C4-2B (cell line): ENCODE measurements around the gene FIZ1.

Source experiments
- ZFX ChIP-seq: fragments of 450-650 bp; IDR thresholded peaks from 2 replicates; pipeline ENCODE4 v1.6.1; 2017
- TF ChIP-seq, protein P1 (sequence below): fragments of 450-650 bp; conservative IDR thresholded peaks from 2 replicates; pipeline ENCODE4 v1.5.1; 2017; ENCODE audit warnings: mild to moderate bottlenecking

DNA sequence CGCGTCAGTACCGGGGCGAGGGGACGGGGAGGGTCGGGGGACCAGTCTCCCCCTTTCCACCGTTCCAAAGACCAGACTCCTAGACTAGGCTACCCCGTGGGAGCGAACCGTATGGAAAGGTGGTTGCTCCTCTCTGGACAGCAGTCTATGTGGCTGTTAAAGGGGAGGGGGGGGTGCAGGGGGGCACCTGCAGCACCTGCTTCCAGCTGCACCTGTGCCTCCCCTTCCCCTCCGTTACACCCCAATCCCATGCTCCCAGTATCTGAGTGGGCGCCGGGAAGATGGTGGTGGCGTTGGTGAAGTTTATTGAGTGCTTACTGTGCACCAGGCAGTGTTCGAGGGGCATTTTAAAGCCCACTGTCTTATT lies 1.3 kb upstream of the FIZ1 start:
- TF ChIP-seq, protein P1, sequence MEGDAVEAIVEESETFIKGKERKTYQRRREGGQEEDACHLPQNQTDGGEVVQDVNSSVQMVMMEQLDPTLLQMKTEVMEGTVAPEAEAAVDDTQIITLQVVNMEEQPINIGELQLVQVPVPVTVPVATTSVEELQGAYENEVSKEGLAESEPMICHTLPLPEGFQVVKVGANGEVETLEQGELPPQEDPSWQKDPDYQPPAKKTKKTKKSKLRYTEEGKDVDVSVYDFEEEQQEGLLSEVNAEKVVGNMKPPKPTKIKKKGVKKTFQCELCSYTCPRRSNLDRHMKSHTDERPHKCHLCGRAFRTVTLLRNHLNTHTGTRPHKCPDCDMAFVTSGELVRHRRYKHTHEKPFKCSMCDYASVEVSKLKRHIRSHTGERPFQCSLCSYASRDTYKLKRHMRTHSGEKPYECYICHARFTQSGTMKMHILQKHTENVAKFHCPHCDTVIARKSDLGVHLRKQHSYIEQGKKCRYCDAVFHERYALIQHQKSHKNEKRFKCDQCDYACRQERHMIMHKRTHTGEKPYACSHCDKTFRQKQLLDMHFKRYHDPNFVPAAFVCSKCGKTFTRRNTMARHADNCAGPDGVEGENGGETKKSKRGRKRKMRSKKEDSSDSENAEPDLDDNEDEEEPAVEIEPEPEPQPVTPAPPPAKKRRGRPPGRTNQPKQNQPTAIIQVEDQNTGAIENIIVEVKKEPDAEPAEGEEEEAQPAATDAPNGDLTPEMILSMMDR, result no peak
- no peak for TF ChIP-seq ZFX
